NCI-H146 (cell line): ENCODE data around the gene OSTF1.

Experiments used
- DNase-seq: peaks from one replicate; lab custom pipeline; 2025; lab: John Stamatoyannopoulos, UW

Gene OSTF1, protein sequence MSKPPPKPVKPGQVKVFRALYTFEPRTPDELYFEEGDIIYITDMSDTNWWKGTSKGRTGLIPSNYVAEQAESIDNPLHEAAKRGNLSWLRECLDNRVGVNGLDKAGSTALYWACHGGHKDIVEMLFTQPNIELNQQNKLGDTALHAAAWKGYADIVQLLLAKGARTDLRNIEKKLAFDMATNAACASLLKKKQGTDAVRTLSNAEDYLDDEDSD

DNA sequence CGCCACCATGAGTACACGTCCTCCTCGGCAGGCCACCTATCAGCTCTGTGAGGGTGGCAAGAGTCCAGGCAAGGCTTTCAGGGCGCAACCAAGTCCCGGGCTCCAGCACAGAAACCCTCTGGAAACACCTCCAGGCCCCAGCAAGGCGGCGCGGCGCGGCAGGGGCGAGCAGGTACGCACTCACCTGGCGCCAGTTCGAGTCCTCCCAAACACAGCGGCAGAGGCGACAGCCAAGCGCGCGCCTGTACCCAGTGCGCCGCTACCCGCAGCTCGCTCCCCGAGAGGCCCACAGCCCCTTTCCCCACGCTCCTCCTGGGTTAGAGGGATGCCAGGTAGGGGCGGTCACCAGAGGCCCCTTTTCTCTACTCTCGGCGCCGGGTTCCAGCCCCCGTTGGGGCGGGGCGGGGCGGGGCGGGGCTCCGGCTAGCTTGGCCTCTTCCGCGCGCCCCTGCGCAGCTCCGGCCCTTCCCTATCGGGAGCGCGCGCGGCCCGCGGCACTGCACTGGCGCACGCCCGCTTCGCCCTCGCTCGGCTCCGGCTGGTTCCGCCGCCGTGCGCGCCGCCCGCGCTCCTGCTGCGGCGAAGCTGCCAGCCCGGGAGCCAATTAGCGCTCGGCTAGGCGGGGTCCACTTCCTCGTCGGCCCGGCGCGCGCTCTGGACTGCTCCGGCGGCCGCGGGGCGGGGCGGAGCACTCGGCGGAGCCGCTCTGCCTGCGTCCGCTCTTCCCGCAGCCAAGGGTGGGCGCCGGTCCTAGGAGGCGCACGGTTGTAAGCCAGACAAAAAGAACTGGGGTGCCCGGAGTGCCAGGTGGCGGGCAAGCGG is at the start of gene OSTF1, which contains the start of gene NMRK1:
OSTF1 (plus strand) TSS at position 691 of the 822 bp plus-strand sequence. CDS start 179 bp downstream, outside the sequence.
NMRK1 (minus strand) TSS at position 332 of the 822 bp plus-strand sequence. CDS start 5,040 bp downstream, outside the sequence.
- peak; percentile 86 for DNase-seq

DNA sequence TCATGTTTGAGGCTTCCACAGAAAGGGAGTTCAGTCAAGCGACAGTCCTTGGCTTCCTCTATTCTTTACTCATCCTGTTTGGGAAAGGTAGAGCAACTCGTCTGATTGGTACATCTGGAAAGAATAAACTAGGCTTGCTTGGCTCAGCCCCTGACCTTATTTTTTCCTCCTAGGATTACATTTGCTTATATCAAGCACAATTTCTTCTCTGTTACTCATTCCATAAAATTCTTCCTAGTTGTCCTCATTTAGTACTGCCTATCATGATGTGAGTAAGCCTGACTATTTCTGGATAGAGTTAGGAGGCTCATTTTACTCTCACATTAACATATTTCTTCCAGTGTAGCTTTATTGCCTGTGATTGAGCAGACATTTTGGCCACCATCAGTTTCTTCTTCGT is 49.3 kb upstream of the OSTF1 start:
- no peak for DNase-seq

- DNase-seq: no peak
Observed at GRCh38 chr9:75039801-75040200, 48.5 kb upstream of the OSTF1 start.

- no peak for DNase-seq
Observed at GRCh38 chr9:75041041-75041440, 47.3 kb upstream of the OSTF1 start.

- DNase-seq: no peak
Observed at GRCh38 chr9:75046725-75047345, 41.5 kb upstream of the OSTF1 start.

GRCh38 chr9:75047506-75047905 is 40.8 kb upstream of the OSTF1 start:
- no peak for DNase-seq

DNA sequence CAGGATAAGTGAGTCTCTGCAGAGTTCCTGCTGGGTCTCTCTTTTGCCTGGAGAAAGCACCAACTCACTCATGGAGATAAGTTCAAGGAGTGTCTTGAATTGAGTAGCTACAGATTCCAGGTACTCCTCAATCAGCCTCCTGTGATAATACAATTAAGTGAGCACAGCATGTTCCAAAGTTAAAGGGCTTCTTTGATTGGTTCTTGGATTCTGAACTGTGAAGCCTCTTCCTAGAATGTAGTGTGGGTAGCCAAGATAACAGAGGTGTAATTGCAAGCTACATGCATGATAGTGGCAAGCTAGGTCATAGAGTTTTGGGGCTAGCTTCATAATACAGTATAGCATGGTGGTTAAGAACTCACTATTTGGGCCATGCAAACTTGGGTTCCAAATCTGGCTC is 37.0 kb upstream of the OSTF1 start:
- DNase-seq: no peak

- DNase-seq: no peak
Observed at GRCh38 chr9:75053869-75054268, 34.4 kb upstream of the OSTF1 start.

DNA sequence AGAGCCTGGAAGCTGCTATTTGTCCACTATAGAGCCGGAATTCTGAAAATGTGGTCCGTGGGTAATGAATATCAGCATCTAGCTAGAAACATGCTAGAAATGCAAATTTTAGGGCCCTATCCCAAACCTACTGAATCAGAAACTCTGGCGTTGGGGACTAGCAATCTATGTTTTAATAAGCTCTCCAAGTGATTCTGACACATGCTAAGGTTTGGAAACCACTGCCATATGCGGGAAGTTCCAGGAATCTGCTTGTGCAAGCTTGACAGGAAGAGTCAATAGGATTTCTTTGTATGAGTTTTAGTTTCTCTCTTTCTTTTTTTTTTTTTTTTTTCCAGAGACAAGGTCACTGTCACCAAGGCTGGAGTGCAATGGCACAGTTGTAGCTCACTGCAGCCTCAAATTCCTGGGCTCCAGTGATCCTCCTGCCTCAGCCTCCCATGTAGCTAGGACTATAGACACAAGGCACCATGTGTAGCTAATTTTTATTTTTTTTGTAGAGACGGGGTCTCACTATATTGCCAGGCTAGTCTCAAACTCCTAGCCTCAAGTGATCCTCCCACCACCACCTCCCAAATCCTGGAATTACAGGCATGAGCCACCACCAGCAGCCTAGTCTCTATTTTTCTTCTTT is 33.8 kb upstream of the OSTF1 start:
- no peak for DNase-seq

GRCh38 chr9:75061169-75061568 is 27.1 kb upstream of the OSTF1 start:
- no peak for DNase-seq

DNA sequence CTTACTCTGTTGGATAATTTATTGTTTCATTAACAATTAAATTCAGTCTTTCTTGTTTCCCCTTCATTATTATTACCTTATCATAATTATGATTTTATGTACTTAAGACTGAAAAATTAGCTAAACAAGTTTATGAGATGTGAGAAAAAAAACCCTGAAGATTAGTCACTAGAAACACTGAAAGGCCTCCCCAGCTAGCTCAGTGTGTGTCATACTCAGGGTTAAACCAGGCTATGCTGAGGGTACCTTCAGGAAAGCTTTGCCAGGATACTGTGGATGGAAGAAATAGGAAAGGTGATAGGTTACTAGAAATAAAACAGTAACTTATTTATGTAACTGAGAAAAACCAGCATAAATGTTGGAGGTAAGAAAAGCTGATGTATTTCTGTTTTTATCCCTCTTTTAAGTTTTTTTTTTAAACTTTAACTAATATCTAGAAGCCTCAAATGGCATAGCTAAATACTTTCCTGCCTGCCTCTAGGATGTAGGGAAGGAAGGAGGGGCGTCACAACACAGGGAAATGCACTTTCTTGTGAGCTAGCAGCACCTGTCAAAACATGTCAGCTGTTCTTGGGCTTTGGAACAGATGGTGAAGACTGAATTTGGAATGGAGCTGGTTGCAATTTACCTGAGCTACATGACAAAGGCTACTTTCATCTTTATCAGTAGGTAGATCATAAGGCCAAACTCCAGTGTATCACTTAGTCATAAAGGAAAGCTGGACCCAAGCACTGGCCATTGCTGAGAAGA is 24.6 kb upstream of the OSTF1 start:
- no peak for DNase-seq

DNA sequence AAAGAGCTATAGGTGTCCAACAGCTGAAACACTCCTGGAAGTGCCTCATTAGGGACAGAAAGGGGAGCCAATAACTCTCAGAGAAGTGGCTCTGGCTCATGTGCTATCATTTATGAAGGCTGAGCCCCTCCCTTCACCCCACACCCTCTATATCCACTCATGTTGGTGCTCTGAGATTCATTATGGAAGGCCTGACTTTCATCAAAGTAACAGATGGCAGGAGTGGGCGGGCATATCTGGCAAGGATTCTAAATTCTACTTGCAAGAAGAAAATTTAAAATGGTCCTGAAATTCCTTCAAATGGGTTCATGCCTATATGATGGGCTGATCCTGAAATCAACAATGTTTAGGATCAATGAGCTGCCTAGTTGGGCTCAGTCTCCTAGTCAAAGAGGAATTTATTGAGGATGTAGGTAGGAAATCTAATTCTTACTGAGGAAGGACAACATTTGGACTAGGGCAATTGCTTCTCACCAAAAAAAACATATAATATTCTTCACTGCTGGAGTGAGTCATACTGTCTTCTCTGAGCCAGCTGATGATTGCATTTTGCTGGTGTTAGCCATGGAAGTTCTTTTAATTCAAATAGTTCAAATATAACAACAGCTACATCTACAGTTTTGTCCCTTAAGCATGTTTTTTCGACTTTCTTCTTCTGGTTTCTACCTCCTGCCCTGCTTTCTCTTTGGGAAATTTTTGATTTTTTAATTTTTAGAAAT is 23.8 kb upstream of the OSTF1 start:
- no peak for DNase-seq

- DNase-seq: no peak
Observed at GRCh38 chr9:75065510-75065909, 22.8 kb upstream of the OSTF1 start.

GRCh38 chr9:75067894-75068293 is 20.4 kb upstream of the OSTF1 start:
- DNase-seq: no peak

DNA sequence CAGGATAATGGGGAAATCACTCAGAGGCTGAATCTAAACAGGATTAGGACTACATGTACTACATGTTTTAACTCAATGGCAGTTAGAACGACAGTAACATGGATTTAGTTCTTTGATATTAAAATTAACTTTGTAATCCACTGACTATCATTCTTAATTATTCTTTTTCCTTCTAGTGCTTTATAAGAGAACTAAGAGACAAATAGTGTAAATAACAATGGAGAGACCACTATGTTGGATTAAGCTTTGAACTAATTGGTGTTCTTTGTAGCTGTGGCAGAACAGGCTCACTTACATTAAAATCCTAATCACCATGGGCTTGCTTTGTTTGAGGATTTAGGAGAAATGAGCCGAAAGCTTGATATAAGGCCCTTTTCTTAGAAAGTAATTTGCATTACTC is 19.1 kb upstream of the OSTF1 start:
- no peak for DNase-seq

DNA sequence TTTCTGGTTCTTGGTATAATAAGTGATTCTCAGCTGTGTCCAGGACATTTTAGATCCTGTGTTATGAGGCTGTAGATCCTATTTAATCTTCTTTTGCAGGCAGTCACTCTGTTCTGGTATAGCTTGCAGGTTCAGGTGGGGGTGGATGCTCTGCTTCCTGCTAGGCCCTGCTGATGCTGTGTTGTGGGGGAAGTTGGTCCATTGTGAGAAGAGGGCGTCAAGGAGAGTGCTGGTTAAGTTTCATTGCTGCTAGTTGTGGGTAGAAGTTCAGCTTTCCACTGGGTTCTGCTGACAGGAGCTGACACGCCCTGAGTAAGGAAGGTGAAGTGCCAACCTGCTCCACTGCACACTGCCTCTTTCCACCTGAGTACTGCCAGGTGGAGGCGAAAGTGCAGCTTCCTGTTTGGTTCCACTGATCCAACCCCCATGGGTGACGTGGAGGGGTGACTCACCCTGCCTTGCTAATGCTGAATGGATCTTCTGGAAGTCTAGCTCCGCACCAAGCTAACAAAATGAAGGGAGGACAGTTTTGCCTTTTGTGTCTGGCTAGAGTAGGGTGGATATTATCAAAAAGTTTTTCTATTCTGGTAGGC is 16.7 kb upstream of the OSTF1 start:
- DNase-seq: no peak

DNA sequence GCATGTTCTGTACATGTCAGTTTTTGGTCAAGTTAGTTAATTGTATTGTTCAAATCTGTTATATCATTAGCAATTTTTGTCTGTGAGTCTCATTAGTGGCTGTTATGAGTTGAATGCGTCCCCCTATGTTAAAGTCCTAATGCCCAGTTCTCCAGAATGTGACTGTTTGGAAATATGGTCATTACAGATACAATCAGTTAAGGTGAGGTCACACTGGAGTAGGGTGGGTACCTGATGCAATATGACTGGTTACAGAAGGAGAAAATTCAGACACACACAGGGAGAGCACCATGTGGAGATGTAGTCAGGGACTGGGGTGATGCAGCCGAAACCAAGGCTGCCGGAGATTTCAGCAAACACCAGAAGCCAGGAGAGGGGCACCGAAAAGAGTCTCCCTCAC is 15.4 kb upstream of the OSTF1 start:
- DNase-seq: no peak

DNA sequence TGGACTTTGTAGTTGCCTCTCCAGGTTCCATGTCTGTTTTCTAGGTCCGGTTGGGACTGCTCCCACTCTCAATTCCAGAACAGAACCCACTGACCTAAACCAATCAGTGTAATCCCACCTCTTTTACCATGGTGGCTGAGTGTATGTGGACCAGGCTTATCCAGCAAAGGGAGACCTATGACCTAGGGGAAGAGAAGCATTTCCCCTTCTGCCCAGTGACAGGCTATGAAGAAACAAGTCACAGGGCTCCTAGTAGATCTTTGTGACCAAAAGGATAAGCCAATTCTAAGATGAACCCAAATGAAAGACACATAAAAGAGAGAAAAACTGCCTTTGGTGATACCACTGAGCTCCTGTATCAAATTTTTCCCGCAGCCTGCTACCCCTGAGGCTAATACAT is 6.7 kb upstream of the OSTF1 start:
- DNase-seq: no peak

- DNase-seq: no peak
Observed at GRCh38 chr9:75083188-75083970, 4.9 kb upstream of the OSTF1 start.

DNA sequence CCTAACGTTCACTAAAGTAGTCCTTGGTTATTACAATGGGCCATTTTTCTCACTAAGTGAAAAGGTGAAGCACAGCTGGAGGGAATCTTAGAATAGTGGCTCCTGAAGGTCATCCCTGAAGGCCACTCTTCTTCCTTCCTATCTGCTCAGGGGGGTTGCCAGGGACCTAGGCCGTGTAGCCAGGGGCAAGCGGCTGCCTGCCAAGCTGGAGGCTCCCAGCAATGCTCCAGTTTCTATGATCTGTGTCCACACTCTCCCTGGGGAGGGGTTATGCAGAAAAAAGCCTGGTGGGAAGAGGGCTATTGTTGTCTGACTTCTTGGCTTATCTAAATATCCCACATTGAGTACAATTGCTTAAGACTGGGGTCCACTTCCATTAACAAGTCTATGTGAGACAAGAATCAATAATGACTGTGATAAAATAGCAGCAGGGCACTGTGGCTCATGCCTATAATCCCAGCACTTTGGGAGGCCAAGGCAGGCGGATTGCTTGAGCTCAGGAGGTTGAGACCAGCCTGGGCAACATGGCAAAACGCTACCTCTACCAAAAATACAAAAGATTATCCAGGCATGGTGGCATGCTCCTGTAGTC is 4.1 kb upstream of the OSTF1 start:
- no peak for DNase-seq
